Stimulated activated CD4-positive, alpha-beta T cell treated with anti-CD3 and anti-CD28 coated beads, Interleukin-4, amount 100 ng/mL, for 24 hours (primary cell): ENCODE data around the gene CA5A.
"Not testable (repeated sequence)": the region's sequence is repeated elsewhere in the genome, so short reads cannot be mapped to it uniquely, and the experiment has no call there.

Experiments used
- DNase-seq: peaks from one replicate; pipeline ENCODE4 v3.0.0-alpha.2; 2020

CA5A gene

GRCh38 chr16:87864331-87864989 is 71.9 kb downstream of the CA5A start:
- DNase-seq: no peak

GRCh38 chr16:87863327-87863635 is 73.0 kb downstream of the CA5A start:
- not testable (repeated sequence) for DNase-seq

GRCh38 chr16:87862597-87863326 is 73.6 kb downstream of the CA5A start:
- DNase-seq: not testable (repeated sequence)

GRCh38 chr16:87861300-87862099 is 74.8 kb downstream of the CA5A start:
- not testable (repeated sequence) for DNase-seq

GRCh38 chr16:87860553-87861299 is 75.6 kb downstream of the CA5A start:
- no peak for DNase-seq

GRCh38 chr16:87858151-87858993 is 78.0 kb downstream of the CA5A start:
- DNase-seq: not testable (repeated sequence)

- DNase-seq: no peak
Observed at GRCh38 chr16:87856791-87857228, 79.5 kb downstream of the CA5A start.

- no peak for DNase-seq
Observed at GRCh38 chr16:87855852-87856715, 80.2 kb downstream of the CA5A start.

GRCh38 chr16:87854907-87855683 is 81.2 kb downstream of the CA5A start:
- no peak for DNase-seq

GRCh38 chr16:87854053-87854906 is 82.0 kb downstream of the CA5A start:
- no peak for DNase-seq

- peak; percentile 86 for DNase-seq
Observed at GRCh38 chr16:87853411-87854052, 82.8 kb downstream of the CA5A start.

- no peak for DNase-seq
Observed at GRCh38 chr16:87851601-87852000, 84.7 kb downstream of the CA5A start.

GRCh38 chr16:87851141-87851587 is 85.2 kb downstream of the CA5A start:
- no peak for DNase-seq

- peak; percentile 73 for DNase-seq
Observed at GRCh38 chr16:87850009-87851006, 86.0 kb downstream of the CA5A start.

GRCh38 chr16:87849419-87850008 is 86.8 kb downstream of the CA5A start:
- DNase-seq: no peak

GRCh38 chr16:87848676-87849345 is 87.5 kb downstream of the CA5A start:
- DNase-seq: no peak
